ENCODE data around the gene SCAP.

The SCAP gene

GRCh38 chr3:47380026-47380600 lies 95.6 kb downstream of the SCAP start:
- peak; percentile 6; the same call in 1 of the 3 replicates for ATAC-seq (ENCODE audit: low read depth)
- Histone ChIP-seq H3K4me1 (ENCODE audit: insufficient read depth, poor library complexity, severe bottlenecking) (no peaks in the 10 kb centered on the region), H3K4me3 (ENCODE audit: severe bottlenecking) (peak overlapping the region; percentile 66), H3K36me3 (ENCODE audit: low read depth) (no peaks in the 10 kb centered on the region), H3K27ac (ENCODE audit: poor library complexity, severe bottlenecking) (peak overlapping the region; percentile 72), H3K27me3 (ENCODE audit: insufficient read depth, poor library complexity, severe bottlenecking) (no peaks in the 10 kb centered on the region), H3K9me3 (ENCODE audit: severe bottlenecking) (no peaks in the 10 kb centered on the region)
- TF ChIP-seq, protein P1, sequence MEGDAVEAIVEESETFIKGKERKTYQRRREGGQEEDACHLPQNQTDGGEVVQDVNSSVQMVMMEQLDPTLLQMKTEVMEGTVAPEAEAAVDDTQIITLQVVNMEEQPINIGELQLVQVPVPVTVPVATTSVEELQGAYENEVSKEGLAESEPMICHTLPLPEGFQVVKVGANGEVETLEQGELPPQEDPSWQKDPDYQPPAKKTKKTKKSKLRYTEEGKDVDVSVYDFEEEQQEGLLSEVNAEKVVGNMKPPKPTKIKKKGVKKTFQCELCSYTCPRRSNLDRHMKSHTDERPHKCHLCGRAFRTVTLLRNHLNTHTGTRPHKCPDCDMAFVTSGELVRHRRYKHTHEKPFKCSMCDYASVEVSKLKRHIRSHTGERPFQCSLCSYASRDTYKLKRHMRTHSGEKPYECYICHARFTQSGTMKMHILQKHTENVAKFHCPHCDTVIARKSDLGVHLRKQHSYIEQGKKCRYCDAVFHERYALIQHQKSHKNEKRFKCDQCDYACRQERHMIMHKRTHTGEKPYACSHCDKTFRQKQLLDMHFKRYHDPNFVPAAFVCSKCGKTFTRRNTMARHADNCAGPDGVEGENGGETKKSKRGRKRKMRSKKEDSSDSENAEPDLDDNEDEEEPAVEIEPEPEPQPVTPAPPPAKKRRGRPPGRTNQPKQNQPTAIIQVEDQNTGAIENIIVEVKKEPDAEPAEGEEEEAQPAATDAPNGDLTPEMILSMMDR (IDR thresholded peaks at IDR 0.05; ENCODE audit: poor library complexity, severe bottlenecking) = no peak
- no peak for DNase-seq (ENCODE audit: low spot score)

DNA sequence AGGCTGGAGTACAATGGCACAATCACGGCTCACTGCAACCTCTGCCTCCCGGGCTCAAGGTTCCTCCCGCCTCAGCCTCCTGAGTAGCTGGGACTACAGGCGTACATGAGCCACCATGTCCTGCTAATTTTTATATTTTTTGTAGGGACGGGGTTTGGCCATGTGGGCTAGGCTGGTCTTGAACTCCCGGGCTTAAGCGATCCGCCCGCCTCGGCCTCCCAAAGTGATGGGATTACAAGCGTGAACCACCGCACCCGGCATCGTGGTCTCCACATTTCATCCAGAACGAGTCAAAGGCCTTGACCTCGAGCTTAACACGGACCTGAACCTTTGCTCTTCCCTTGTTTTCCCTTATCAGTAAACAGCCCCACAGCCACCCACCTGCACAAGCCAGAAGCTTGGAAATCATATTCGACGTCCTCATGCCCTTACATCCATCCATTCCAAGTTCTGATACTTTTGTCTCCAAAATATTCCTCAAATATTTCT lies 96.3 kb downstream of the SCAP start:
- Histone ChIP-seq H3K36me3 (ENCODE audit: low read depth) (no peaks in the 10 kb centered on the region), H3K27me3 (ENCODE audit: insufficient read depth, poor library complexity, severe bottlenecking) (no peaks in the 10 kb centered on the region), H3K9me3 (ENCODE audit: severe bottlenecking) (no peaks in the 10 kb centered on the region), H3K4me3 (ENCODE audit: severe bottlenecking) (peak overlapping the region; percentile 66), H3K4me1 (ENCODE audit: insufficient read depth, poor library complexity, severe bottlenecking) (no peaks in the 10 kb centered on the region), H3K27ac (ENCODE audit: poor library complexity, severe bottlenecking) (peak overlapping the region; percentile 72)
- TF ChIP-seq, protein P1 (IDR thresholded peaks at IDR 0.05; ENCODE audit: poor library complexity, severe bottlenecking) = no peak
- DNase-seq (ENCODE audit: low spot score) = no peak
- ATAC-seq (ENCODE audit: low read depth) = no peak

- Histone ChIP-seq H3K36me3 (ENCODE audit: low read depth) (no peaks in the 10 kb centered on the region), H3K27me3 (ENCODE audit: insufficient read depth, poor library complexity, severe bottlenecking) (no peaks in the 10 kb centered on the region), H3K27ac (ENCODE audit: poor library complexity, severe bottlenecking) (no peak overlapping the region), H3K9me3 (ENCODE audit: severe bottlenecking) (no peaks in the 10 kb centered on the region), H3K4me1 (ENCODE audit: insufficient read depth, poor library complexity, severe bottlenecking) (no peaks in the 10 kb centered on the region), H3K4me3 (ENCODE audit: severe bottlenecking) (no peak overlapping the region)
- no peak for ATAC-seq (ENCODE audit: low read depth)
- TF ChIP-seq, protein P1 (IDR thresholded peaks at IDR 0.05; ENCODE audit: poor library complexity, severe bottlenecking) = no peak
- no peak for DNase-seq (ENCODE audit: low spot score)
Observed at GRCh38 chr3:47378869-47379268, 96.9 kb downstream of the SCAP start.

DNA sequence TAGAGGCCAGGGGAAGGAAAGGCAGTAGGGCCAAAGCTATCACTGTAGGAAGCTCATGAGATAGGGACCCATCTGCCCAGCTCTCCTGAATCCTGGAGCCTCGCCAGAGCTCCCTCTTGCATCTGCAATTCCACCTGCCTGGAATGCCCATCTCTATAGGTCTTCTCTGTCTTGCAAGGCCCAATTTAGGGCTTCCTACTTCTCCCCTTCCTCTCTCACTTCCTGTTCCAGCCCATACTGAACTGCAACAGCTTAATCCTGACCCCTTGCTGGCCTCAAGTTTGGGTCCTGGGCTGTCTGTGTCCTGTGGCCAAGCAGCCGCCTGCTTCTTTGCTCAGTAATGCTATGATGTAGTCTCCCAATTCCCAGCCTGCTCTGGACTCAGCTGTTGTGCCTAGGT lies 98.6 kb downstream of the SCAP start:
- ATAC-seq (ENCODE audit: low read depth) = no peak
- H3K9me3 ChIP-seq (ENCODE audit: severe bottlenecking) = no peaks in the 10 kb centered on the region
- no peaks in the 10 kb centered on the region for H3K27me3 ChIP-seq (ENCODE audit: insufficient read depth, poor library complexity, severe bottlenecking)
- H3K36me3 ChIP-seq (ENCODE audit: low read depth) = no peaks in the 10 kb centered on the region
- no peak overlapping the region for H3K27ac ChIP-seq (ENCODE audit: poor library complexity, severe bottlenecking)
- H3K4me1 ChIP-seq (ENCODE audit: insufficient read depth, poor library complexity, severe bottlenecking) = no peaks in the 10 kb centered on the region
- DNase-seq (ENCODE audit: low spot score) = no peak
- H3K4me3 ChIP-seq (ENCODE audit: severe bottlenecking) = no peak overlapping the region
- TF ChIP-seq, protein P1 (IDR thresholded peaks at IDR 0.05; ENCODE audit: poor library complexity, severe bottlenecking) = no peak

- Histone ChIP-seq H3K27me3 (ENCODE audit: insufficient read depth, poor library complexity, severe bottlenecking) (no peaks in the 10 kb centered on the region), H3K4me1 (ENCODE audit: insufficient read depth, poor library complexity, severe bottlenecking) (no peaks in the 10 kb centered on the region), H3K36me3 (ENCODE audit: low read depth) (no peaks in the 10 kb centered on the region), H3K27ac (ENCODE audit: poor library complexity, severe bottlenecking) (no peak overlapping the region), H3K9me3 (ENCODE audit: severe bottlenecking) (no peaks in the 10 kb centered on the region), H3K4me3 (ENCODE audit: severe bottlenecking) (no peak overlapping the region)
- TF ChIP-seq, protein P1 (IDR thresholded peaks at IDR 0.05; ENCODE audit: poor library complexity, severe bottlenecking) = no peak
- DNase-seq (ENCODE audit: low spot score) = no peak
- no peak for ATAC-seq (ENCODE audit: low read depth)
Observed at GRCh38 chr3:47376393-47376792, 99.3 kb downstream of the SCAP start.
